DND-41 (cell line): Measurements from ENCODE around the gene TRIM24.

Experiments
- ATAC-seq: fragments of 200-7000 bp; cut with Tn5 transposase; 3 replicates; pipeline ENCODE4 v1.9.1; 2021; ENCODE audit warnings: low read depth; ENCODE audit not compliant: insufficient read depth
- DNase-seq: peaks from one replicate; pipeline ENCODE4 v3.0.0-alpha.2; 2020
- H2AFZ ChIP-seq: 2 replicates; pipeline ENCODE4 v1.6.0; 2012; ENCODE audit warnings: low read depth, low read length
- H3K27ac ChIP-seq: 2 replicates; pipeline ENCODE4 v1.5.1; 2012; ENCODE audit warnings: low read length, inconsistent platforms
- H3K27me3 ChIP-seq: fragments of 200-600 bp; sonication (generic); 2 replicates; pipeline ENCODE4 v1.6.0; 2012; ENCODE audit warnings: low read length, mild to moderate bottlenecking, inconsistent platforms; ENCODE audit not compliant: insufficient read depth, poor library complexity
- H3K36me3 ChIP-seq: 2 replicates; pipeline ENCODE4 v1.5.1; 2012; ENCODE audit warnings: low read length, inconsistent platforms; ENCODE audit not compliant: insufficient read depth
- H3K4me1 ChIP-seq: 2 replicates; pipeline ENCODE4 v1.5.1; 2012; ENCODE audit warnings: mild to moderate bottlenecking, low read length; ENCODE audit not compliant: insufficient read depth
- H3K4me2 ChIP-seq: 2 replicates; pipeline ENCODE4 v1.6.0; 2012; ENCODE audit warnings: mild to moderate bottlenecking, moderate library complexity, low read length, inconsistent platforms; ENCODE audit not compliant: insufficient read depth
- H3K4me3 ChIP-seq, 2 experiments: fragments of 200-600 bp in 1 of 2; shearing (Covaris generic) in 1 of 2; 2 replicates each; pipeline ENCODE4 v1.5.1; 2012 to 2016; ENCODE audit warnings: inconsistent platforms in 2 of 2, low read length in 2 of 2, mild to moderate bottlenecking in 2 of 2, low read depth in 1 of 2, moderate library complexity in 1 of 2
- H3K79me2 ChIP-seq: 2 replicates; pipeline ENCODE4 v1.6.0; 2012; ENCODE audit warnings: low read length, inconsistent platforms; ENCODE audit not compliant: insufficient read depth
- H3K9ac ChIP-seq: 2 replicates; pipeline ENCODE4 v1.6.0; 2012; ENCODE audit warnings: low read depth, mild to moderate bottlenecking, inconsistent platforms, low read length, moderate library complexity
- H3K9me3 ChIP-seq: 2 replicates; pipeline ENCODE4 v1.5.1; 2012; ENCODE audit warnings: low read length, moderate library complexity, mild to moderate bottlenecking, inconsistent platforms; ENCODE audit not compliant: insufficient read depth, severe bottlenecking
- H4K20me1 ChIP-seq: 2 replicates; pipeline ENCODE4 v1.6.0; 2012; ENCODE audit warnings: low read length; ENCODE audit not compliant: insufficient read depth
- CTCF ChIP-seq: IDR thresholded peaks from 2 replicates; pipeline ENCODE4 v1.5.1; 2012; ENCODE audit warnings: borderline replicate concordance, low read length, moderate library complexity, mild to moderate bottlenecking; ENCODE audit not compliant: poor library complexity, severe bottlenecking; ENCODE audit errors: extremely low read depth
- EZH2 ChIP-seq: IDR thresholded peaks from 3 replicates; pipeline ENCODE4 v1.6.1; 2012; ENCODE audit warnings: borderline replicate concordance, low read depth, mild to moderate bottlenecking, moderate library complexity, low read length, inconsistent platforms; ENCODE audit not compliant: severe bottlenecking

TRIM24 gene

GRCh38 chr7:138470391-138471157, 10.5 kb downstream of the TRIM24 start:
- ATAC-seq = no peak
- no peak for TF ChIP-seq EZH2
- no peak for TF ChIP-seq CTCF
- no peaks in the 10 kb centered on the region for H3K9me3 ChIP-seq
- peaks cover 63% of the 10 kb centered on the region for H4K20me1 ChIP-seq
- H3K27me3 ChIP-seq = no peaks in the 10 kb centered on the region
- H3K79me2 ChIP-seq = peaks cover 99% of the 10 kb centered on the region
- no peak overlapping the region for H2AFZ ChIP-seq
- DNase-seq = no peak
- peaks cover 2% of the 10 kb centered on the region; the same call in 1 of the 2 replicates for H3K36me3 ChIP-seq
- no peak overlapping the region for H3K4me3 ChIP-seq
- no peak overlapping the region for H3K4me2 ChIP-seq
- H3K27ac ChIP-seq = no peak overlapping the region
- H3K9ac ChIP-seq = no peak overlapping the region
- peaks cover 5% of the 10 kb centered on the region; the same call in 1 of the 2 replicates for H3K4me1 ChIP-seq

GRCh38 chr7:138472292-138473079, 12.4 kb downstream of the TRIM24 start:
- H3K27me3 ChIP-seq = no peaks in the 10 kb centered on the region
- peaks cover 2% of the 10 kb centered on the region; the same call in 1 of the 2 replicates for H3K36me3 ChIP-seq
- H3K9me3 ChIP-seq = no peaks in the 10 kb centered on the region
- H3K4me1 ChIP-seq = no peaks in the 10 kb centered on the region; the same call in 1 of the 2 replicates
- no peak for DNase-seq
- no peak for ATAC-seq
- no peak overlapping the region for H3K4me2 ChIP-seq
- H4K20me1 ChIP-seq = peaks cover 71% of the 10 kb centered on the region
- TF ChIP-seq EZH2 (no peak), CTCF (no peak)
- peaks cover 97% of the 10 kb centered on the region for H3K79me2 ChIP-seq
- H3K27ac ChIP-seq = no peak overlapping the region
- H3K9ac ChIP-seq = no peak overlapping the region
- H3K4me3 ChIP-seq = no peak overlapping the region
- no peak overlapping the region for H2AFZ ChIP-seq

GRCh38 chr7:138475377-138475776, 15.3 kb downstream of the TRIM24 start:
- Histone ChIP-seq H3K27ac (no peak overlapping the region), H3K27me3 (no peaks in the 10 kb centered on the region), H3K36me3 (no peaks in the 10 kb centered on the region; the same call in 1 of the 2 replicates), H4K20me1 (peaks cover 66% of the 10 kb centered on the region), H3K4me1 (no peaks in the 10 kb centered on the region), H2AFZ (no peak overlapping the region), H3K9me3 (no peaks in the 10 kb centered on the region), H3K4me2 (no peak overlapping the region), H3K9ac (no peak overlapping the region), H3K79me2 (peaks cover 97% of the 10 kb centered on the region), H3K4me3 (no peak overlapping the region)
- no peak for ATAC-seq
- DNase-seq = no peak
- no peak for TF ChIP-seq EZH2
- TF ChIP-seq CTCF = no peak
